ENCODE results near the gene KPNA6.
"Not testable (repeated sequence)": the region's sequence is repeated elsewhere in the genome, so short reads cannot be mapped to it uniquely, and the experiment has no call there.

KPNA6 gene

DNA sequence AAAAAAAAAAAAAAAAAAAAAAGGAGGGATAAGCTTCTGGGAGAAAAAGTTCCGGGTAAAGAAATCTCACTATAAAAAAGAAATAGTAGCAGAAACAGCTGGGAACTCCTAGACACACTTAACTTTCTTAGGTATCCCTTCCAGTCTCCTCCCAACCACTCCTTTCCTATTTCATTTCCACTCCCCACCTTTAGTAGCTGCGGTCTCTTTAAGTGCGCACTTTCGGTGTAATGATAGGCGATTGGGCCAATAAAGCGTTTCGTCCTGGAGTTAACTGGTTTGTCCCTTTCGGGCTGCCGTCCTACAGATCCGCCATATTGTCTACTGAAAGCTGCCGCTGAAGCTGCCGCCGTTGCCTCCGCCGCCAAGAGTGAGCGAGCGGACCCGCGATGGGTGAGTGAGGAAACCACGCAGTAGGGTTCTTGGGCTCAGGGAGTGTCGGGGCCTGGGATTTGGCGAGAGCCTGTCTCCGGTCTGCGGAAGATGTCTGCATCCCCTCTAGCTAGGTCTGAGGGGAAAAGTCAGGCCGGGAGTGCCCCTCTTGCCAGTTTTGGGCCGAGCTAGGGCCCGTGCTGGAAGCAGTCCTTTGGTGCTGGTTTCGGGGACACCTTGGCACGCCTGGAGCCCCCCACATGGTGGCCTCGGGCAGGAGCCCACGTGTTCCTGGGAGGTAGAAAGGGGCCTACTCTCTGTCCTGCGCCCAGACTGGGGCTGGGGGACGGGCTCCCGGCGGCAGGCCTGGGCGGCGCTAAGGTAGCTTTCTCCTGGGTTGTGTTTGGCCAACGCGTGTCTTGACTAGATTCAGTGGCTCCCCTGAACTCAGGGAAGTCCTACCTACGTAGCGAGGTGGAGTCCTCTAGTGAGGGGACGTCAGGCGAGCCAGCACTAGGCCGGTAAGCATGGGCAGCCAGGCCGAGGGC lies at the start of gene KPNA6:
Gene KPNA6, plus strand, starts transcription at position 315 of the 920 bp plus-strand sequence. Its CDS starts 75 bp downstream, at position 390.
- DNase-seq, result peak; percentile 92

DNA sequence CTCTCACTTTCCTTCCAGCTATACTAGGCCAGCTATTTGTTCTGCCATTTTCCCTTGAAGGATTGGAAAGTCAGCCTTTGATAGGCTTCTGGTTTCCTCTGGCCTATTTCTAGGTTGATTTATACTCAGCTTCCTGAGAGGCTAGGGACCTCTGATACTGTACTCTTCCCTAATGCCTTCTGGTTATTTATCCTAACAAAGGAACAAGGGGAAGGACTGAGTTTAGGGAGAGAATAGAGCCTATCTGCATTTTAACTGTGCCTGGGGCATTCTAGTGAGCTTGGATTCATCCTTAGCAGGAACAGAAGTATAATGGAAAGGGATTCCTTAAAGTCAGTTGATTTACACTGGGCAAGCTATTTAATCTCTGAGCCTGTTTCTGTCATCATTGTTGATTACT lies 46.9 kb upstream of the KPNA6 start:
- DNase-seq, result no peak

GRCh38 chr1:32062867-32063230 lies 45.0 kb upstream of the KPNA6 start:
- DNase-seq, result no peak

GRCh38 chr1:32063261-32063681 lies 44.6 kb upstream of the KPNA6 start:
- DNase-seq, result peak; percentile 73

- not testable (repeated sequence) for DNase-seq
Measured at GRCh38 chr1:32065613-32066488, 42.0 kb upstream of the KPNA6 start.

- DNase-seq, result peak; percentile 47
Measured at GRCh38 chr1:32066489-32066873, 41.4 kb upstream of the KPNA6 start.

DNA sequence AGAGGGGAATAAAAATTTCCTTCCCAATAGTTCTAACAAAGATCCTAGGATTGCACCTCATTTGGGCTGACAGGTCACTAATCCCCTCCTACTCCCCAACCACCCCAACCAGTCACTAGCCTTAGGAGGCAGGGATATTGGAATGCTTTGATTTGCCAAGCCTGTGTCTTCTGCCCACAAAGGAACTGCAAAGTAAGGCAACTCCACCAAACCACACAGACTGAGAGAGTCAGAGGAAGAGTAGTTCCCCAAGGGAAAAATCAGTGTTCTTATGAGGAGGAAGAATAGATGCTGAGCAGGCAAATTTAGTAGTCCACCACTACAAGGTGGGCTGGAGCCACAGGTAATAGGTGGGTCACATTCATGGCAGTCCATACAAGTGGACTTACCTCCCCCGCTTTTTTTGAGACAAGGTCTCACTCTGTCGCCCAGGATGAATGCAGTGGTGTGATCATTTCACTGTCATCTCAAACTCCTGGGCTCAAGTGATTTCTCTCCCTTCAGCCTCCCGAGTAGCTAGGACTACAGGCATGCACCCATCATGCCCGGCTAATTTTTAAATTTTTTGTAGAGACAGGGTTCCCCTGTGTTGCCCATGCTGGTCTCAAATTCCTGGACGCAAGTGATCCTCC lies 38.8 kb upstream of the KPNA6 start:
- no peak for DNase-seq

GRCh38 chr1:32071758-32072621 lies 35.9 kb upstream of the KPNA6 start:
- DNase-seq, result no peak

DNA sequence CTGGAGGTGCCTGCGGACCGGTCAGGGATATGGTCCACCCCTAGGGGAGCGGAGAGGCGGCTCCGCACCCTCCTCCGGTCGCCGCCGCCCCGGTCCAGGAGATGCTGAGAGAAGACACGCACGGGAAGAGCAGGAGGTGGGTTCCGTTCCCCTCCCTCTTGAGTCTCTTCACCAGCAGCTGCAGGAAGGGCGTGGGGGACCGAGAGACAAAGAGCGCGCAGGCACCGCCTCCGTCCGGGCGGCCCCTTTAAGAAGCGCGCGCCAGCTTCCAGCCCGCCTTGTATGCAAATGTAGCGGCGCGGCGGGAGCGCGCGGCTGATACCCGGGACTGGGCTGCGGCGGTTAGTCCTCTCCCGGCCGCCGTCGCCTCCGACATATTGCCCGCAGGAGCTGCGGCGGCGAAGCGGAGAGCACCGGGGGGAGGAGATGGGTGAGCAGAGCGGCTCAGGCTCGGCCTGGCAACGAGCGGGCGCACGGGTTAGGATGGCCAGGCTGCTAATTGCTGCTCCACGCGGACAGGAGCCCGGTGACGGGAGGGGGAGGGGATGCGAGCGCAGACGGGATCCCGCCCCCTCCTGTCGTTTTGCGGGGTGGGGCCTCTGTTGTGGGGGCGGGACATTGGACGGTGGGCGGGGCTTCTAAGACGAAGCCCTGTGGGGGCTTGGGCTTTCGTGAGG lies 35.1 kb upstream of the KPNA6 start, which contains the start of gene TMEM39B:
Gene TMEM39B, plus strand, starts transcription at position 318 of the 677 bp plus-strand sequence. Its CDS starts 109 bp downstream, at position 427.
- DNase-seq, result peak; percentile 96

DNA sequence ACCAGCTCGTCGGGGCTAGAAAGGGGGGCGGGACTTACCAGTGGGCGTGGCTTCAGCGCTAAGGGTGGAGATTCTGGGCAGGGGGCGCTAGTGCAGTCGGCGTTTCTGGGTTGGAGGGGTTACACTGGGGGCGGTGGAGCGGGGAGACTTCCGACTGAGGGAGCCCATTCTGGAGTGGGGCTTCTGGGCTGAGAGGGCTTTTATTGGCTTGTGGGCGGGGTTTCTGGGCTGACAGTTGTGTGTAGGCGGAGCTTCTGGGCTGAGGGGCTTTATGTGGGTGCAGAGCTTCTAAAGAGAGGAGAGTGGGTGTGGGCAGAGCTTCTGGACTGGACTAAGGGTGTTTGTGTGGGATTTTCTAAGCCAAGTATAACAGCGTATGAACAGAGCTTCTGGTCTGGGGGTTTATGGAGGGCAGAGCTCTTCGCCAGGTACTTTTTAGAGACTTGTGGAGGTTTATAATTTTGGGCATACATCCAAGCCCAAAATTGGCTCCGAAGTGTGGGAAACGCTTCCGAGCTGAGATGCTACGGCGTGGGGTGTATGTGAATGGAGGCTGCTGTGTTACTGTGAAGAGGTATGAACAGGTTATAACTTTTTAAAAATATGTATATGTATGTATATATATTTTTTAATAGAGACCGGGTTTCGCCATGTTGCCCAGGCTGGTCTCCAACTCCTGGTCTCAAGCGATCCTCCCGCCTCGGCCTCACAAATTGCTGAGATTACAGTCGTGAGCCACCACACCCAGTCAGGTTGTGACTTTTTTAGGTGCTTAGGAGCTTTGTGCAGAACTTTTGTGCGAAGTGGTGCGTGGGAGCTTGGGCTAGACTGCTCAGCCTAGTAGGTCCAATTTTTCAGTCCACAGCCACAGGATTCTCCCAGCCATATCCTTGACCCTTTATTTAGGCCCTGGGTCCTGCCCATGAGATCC lies 34.3 kb upstream of the KPNA6 start:
- no peak for DNase-seq

DNA sequence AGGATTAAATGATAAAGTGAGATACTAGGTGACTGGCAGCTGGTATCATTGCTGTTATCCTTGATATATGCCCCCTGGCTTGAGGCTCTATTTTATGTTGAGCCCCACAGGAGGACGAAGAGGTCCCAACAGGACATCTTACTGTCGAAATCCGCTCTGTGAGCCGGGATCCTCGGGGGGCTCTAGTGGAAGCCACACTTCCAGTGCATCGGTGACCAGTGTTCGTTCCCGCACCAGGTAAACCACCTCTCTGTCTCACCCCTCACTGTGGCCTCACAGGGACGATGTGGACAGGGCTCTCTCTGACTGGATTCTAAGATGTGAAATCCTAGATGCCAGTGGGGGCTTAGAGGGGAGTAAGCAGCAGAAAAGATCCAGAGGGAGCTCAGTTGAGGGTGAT lies 33.0 kb upstream of the KPNA6 start:
- DNase-seq, result no peak

DNA sequence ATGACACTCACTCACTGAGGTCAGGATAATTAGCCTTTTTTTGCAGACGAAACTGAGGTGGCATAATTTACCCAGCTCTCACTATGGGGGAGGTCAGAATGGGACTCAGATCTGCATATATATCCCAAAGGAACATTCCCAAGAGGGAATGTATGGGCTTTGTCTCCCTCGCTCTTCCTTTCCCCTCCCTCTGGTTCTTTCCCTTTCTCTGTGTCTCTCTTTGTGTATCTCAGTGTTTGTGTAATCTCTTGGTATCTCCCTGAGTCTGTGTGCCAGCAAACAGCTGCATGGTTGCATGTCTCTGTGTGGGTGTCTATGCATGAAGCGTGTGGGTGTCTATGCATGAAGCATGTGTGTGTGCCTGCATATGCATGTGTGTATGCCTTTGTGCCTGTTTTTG lies 30.4 kb upstream of the KPNA6 start:
- DNase-seq, result no peak

GRCh38 chr1:32082022-32082421 lies 25.8 kb upstream of the KPNA6 start:
- DNase-seq, result no peak

DNA sequence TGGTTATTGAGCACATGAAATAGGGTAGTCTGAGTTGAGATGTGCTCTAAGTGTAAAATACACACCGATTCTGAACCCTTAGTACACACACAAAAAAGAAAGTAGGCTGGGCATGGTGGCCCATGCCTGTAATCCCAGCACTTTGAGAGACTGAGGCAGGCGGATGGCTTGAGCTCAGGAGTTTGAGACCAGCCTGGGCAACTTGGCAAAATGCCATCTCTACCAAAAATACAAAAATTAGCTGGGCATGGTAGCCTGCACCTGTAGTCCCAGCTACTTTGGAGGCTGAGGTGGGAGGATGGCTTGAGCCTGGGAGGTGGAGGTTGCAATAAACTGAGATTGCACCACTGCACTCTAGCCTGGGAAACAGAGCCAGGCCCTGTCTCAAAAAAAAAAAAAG lies 21.5 kb upstream of the KPNA6 start:
- not testable (repeated sequence) for DNase-seq

GRCh38 chr1:32091176-32091575 lies 16.7 kb upstream of the KPNA6 start:
- DNase-seq, result no peak

GRCh38 chr1:32091591-32091990 lies 16.3 kb upstream of the KPNA6 start:
- no peak for DNase-seq

- DNase-seq, result no peak
Measured at GRCh38 chr1:32094746-32095521, 12.9 kb upstream of the KPNA6 start.

- no peak for DNase-seq
Measured at GRCh38 chr1:32099426-32099825, 8.4 kb upstream of the KPNA6 start.

- no peak for DNase-seq
Measured at GRCh38 chr1:32100359-32100758, 7.5 kb upstream of the KPNA6 start.
